Activated CD8-positive, alpha-beta memory T cell treated with anti-CD3 and anti-CD28 coated beads for 36 hours (primary cell): ENCODE results near the gene FBXO31. TPM values are rescaled to one million over a fixed set of nuclear protein-coding genes. Genes with fewer than 3 reads are reported as not detected.

Source experiments
- CTCF ChIA-PET: fragments of 350-600 bp; sonication (Branson Sonifier 250); formaldehyde crosslinking; loops from one replicate; lab custom pipeline; 2021; ENCODE audit warnings: antibody characterized with exemption; lab: Charles Lee
- POLR2A ChIA-PET: fragments of 350-600 bp; sonication (Branson Sonifier 250); formaldehyde crosslinking; loops from one replicate; lab custom pipeline; 2021; ENCODE audit warnings: antibody characterized with exemption; lab: Charles Lee
- total RNA-seq, 2 experiments: library from RNA; stranded (reverse); gene quantifications; one replicate each; pipeline ENCODE4 v1.2.3, GENCODE V29; 2021

Gene FBXO31
- total RNA-seq, 2 experiments from 2014 or later, result 38.5 to 40.3 TPM

DNA sequence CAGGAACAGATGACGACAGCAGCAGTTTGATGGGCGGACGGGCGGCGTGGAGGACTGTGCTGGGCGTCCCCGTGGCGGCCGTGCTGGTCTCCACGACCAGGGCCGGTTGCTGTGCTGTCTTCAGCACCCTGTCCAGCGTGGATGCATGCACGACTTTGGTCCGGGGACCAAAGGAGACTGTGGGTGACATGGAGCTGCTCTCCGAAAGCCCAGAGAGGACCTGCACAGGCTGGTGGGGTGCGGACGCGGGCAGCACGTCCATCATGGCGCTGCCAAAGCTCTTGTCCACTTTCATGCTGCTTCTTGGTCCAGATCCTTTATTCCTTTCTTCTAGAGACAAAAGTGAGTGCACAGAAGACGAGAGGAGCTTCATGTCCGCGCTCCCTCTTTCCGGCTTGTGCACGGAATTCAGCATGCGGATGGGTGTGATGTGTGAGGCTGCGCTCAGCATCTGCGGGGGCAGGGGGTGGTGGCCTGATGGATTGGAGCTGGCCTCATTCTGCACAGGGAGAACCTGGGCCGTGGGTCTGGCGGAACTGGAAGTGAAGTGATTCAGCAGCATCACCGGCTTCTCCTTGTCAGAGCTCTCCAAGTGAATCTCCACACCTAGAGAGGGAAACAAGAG, 28.9 kb upstream of the FBXO31 start:
- ChIA-PET CTCF (interaction anchor here (0.6 to 2.5 kb wide), 2 partner anchors 14 to 224 kb away, joined by 3 to 9 read pairs; no protein-coding TSS in a partner anchor), POLR2A (no interaction called here)

DNA sequence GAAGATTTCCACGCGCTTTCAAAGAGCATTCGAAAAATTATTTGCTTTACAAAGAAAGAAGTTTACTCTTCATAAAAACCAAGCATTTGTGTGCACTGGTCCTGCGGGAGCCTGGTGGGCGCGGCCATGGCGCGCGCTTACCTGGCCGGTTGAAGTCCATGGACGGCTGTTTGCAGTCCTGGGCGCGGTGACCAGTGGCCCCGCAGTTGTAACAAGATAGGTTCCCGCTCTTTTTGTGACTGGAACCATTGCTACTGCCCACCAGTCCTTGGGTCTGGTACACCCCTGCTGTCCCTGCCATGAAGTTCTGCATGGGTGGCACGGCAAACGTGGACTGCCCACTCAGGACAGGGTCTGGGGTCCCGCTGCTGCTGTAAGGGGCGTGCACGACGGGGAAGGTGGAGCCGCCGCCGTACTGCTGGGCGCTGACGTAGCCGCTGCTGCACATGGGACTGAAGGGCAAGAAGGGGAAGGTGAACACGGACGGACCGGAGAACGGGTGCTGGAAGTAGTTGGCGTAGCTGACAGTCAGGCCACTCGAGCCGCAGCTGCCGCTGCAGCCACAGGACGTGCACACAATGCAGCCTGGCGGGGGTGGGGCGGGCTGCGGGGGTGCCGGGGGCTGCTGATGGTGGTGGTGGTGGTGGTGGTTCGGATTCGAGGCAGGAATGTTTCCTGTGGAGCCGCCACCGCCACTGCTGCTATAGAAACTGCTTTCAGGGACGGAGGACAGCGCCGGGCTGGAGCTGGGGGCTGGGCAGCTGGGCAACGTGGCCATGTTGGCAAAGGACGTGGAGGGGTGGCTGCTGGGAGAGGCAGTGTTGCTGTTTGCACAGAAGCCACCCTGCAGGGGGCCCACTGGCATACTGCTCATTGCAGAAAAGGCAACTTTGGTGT, 28.0 kb upstream of the FBXO31 start:
- CTCF ChIA-PET, result interaction anchor here (2.5 kb wide), 1 partner anchor 225 kb away, joined by 9 read pairs; no protein-coding TSS in a partner anchor
- POLR2A ChIA-PET, result no interaction called here

DNA sequence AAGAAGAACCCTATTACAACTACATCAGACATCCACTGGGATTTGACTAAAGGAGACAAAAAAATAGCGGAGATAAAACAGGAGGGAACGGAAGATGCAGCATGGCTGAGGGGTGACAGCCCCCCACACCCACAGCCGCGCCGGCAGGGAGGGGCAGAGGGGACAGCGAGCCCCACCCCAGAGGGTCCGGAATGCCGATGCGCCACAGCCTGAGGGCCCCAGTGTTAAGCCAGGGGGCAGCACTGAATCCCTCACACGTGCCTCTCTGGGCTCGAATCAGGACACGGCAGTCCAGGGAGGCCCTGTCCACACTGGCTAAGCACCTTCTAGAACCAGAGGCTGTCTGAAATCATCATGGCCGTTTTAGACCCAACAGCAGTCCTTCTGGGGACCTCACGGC, 27.4 kb upstream of the FBXO31 start:
- CTCF ChIA-PET, result no interaction called here
- POLR2A ChIA-PET, result no interaction called here

DNA sequence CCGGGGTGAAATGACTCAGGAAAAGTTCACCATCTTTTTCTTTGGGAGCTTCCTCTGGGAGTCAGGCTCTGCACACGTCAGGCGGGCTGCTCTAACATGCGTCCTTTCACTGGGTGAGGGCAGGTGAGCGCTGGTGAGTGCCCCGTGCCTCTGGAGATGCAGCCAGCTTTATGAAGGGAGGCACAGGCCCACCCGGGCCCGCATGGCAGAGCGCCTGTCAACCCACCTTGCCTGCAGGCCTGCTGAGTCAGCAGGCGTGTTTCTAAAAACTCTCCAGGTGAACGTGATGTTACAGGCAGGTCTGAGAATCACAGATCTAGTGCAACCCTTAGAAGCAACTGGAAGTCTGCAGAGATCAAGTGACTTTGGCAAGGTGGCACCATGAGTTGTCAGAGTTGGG, 27.0 kb upstream of the FBXO31 start:
- ChIA-PET CTCF (no interaction called here), POLR2A (no interaction called here)

DNA sequence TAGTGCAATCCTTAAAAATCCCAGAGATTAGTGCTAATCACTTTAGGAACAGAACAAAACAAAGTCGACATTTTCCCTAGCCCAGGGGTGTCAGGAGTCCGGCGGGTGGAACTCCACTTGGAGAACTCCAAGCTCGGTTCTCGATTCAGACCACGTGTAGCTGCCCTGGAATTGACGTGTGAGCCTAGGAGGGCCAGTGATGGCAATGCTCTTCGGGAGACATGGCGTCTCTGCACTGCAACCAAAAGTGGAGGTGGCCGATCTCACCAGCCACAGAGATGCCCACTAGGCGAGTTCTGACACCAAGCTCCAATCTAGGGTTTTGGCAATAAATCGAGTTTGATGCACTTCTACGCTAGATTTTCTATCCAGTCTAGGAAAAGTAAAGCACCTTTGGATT, 26.2 kb upstream of the FBXO31 start:
- CTCF ChIA-PET, result interaction anchor here (0.6 kb wide), 2 partner anchors 240 to 1858 kb away, joined by 3 read pairs; no protein-coding TSS in a partner anchor
- POLR2A ChIA-PET, result no interaction called here

DNA sequence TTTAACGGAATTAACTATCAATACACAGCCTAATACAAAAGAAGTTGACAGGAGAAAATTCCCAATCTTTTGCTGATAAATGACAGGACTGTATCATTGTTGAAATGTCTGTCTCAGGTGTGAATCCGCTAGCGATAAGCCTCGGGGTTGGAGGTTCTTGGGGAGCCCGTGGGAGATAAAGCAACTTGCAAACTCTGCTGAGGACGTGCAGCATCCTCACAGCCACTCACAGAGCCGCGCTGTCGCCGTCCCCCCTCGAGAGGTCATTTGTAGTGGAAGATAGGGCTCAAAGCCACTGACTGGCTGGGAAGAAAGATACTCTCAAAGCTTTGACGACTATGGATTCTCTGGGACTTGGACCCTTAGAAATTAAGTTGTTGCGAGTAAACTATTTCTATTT, 25.6 kb upstream of the FBXO31 start:
- ChIA-PET POLR2A (no interaction called here), CTCF (interaction anchor here (0.6 kb wide), 1 partner anchor 1857 kb away, joined by 3 read pairs; no protein-coding TSS in a partner anchor)

DNA sequence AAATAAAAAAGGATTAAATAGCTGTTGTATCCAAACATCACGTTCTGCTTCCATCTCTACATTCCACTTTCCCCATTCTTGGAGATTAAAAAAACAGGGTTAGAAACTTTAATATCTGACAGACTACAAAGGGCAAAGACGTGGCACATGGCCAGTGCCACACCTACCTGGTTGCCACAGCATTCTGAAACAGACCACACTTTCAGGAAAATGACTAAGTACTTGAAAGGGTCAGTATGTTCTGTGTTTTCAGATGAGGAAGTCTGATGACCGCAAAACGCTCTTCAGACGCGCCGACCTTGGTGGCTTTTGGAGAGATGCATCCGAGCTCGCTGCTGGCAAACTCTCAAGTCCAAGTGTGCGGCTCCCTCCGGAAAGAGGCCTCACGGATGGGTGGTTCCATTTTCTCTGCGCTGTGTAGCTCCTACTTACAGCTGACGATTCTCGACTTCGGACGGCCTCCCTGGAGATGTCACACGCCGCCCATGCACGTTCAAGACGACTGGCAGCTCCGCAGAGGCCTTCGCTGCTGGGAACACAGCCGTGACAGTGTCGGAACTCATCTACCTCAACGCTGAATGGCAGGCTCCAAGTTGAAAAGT, 24.0 kb upstream of the FBXO31 start:
- ChIA-PET CTCF (interaction anchor here (0.6 kb wide), 1 partner anchor 28 kb away, joined by 3 read pairs; no protein-coding TSS in a partner anchor), POLR2A (no interaction called here)

DNA sequence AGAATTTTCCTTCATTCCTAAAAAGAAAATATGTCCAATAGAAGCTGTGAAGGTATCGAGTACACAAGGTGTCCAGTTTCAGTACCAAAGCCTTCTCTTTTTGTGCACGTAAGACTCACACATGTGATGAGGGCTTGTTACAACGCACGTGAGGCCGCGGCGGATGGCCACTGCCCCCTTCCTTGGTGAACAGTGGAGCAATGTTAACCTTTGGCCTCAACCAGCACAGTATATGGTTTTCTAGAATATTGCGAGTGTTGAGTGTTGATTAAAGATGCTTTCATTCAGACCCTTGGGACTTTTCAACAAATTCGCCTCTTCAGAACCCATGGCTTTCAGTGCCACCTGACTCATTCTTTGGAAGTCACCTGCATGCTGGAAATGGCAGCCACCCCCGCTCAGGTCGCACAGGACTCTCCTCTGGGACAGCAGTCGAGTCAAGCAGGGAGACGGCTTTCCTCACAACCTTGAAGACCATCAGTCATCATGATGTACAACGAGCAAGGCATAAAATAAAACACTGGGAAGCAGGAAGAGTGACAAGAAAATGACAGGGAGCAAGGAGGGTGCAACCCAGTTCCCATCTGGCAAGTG, 23.0 kb upstream of the FBXO31 start:
- CTCF ChIA-PET, result no interaction called here
- POLR2A ChIA-PET, result no interaction called here

DNA sequence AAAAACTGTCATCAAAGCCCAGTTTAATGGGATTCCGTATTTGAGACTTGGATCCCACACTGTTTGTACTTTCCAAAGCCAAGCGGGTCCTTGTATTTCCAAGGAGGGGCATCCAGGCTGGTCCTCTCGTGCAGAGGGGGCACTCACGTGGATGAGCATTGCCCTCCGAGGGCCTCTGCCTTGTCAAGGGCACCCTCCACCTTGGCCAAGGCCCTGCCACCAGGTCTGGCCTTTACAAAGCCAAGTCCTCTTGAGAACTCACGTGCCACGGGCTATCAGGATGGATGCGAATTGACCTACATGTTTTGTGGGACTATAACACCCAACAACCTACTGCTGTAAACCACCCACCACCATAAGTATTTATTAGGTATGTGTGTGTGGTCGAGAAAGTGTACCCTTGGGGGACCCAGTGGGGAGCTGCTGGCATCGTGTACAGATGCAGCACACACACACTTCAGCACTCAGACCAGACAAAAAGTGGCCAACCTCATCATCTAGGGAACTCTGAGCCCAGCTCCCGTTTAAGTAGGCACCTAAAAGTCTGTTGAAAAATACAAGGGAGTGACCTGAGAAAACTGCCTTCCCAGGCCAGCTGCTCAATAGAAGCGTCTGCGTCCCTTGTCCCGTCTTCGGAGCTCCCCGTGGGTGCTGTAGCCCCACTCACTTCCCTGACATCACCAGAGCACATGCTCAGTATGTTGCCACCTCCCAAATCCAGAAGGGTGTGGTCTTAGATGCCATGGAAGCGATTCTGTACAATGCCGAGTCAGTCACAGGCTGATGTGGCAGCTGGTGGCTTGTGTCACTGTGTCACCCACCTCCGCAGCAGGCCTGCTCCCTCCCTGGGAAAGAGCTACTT, 21.4 kb upstream of the FBXO31 start:
- ChIA-PET POLR2A (no interaction called here), CTCF (no interaction called here)

DNA sequence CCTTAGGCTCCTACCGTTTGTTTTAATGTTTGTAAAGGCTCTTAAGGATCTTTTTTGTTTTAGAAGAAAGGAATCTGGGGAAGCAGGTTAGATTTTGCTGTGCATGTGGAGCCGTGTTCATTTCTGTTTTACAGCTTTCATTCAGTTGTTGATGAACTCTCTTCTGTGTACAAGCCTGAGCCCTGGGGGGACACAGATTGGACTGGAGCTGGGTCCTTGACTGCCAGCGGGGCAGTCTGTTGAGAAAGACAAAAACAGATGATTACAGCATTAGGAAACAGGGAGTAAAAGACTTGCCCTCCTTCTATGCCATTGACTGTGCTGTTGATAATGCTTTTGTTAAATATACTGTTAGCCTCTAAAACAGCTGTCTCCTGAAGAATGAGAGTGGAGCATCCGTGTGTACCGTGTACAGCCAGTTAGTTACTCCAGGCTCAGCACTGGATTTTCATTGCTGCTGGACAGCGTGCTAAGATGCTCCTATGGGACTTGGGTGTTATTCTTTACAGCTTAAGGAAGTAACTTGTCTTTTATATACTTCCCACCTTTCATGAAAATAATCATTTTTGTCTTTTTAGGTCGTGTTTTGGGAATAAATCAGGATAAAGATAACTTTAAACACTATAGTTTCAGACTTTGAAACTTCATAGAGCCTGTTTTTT, 11.7 kb upstream of the FBXO31 start:
- POLR2A ChIA-PET, result interaction anchor here (0.8 to 1.2 kb wide), 2 partner anchors 11 to 240 kb away, joined by 3 to 5 read pairs; partner anchors contain the start of gene FBXO31
- CTCF ChIA-PET, result interaction anchor here (0.6 to 3.0 kb wide), 5 partner anchors 12 to 839 kb away, joined by 3 to 22 read pairs (median 10); partner anchors contain the start of gene FBXO31

DNA sequence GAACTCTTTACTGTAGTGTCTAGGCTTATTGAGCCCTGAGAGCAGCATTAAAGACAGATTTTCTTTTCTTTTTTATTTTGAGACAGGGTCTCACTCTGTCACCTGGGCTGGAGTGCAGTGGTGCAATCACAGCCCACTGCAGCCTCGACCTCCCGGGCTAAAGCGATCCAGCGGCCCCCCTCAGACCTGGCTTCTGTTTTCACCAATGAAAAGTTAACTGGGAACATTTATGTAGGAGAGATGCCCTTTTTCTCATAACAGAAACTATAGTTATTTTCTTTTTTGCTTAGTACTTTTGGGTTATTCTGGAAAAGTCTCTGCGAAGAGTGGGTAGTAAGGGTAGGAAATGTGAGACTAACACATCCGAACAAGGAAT, 10.1 kb upstream of the FBXO31 start:
- ChIA-PET POLR2A (interaction anchor here (1.1 to 2.1 kb wide), 2 partner anchors 10 to 75 kb away, joined by 3 to 16 read pairs; partner anchors contain the start of gene FBXO31), CTCF (interaction anchor here (0.9 to 3.0 kb wide), 7 partner anchors 10 to 243 kb away, joined by 3 to 22 read pairs (median 5); partner anchors contain the start of gene FBXO31)

DNA sequence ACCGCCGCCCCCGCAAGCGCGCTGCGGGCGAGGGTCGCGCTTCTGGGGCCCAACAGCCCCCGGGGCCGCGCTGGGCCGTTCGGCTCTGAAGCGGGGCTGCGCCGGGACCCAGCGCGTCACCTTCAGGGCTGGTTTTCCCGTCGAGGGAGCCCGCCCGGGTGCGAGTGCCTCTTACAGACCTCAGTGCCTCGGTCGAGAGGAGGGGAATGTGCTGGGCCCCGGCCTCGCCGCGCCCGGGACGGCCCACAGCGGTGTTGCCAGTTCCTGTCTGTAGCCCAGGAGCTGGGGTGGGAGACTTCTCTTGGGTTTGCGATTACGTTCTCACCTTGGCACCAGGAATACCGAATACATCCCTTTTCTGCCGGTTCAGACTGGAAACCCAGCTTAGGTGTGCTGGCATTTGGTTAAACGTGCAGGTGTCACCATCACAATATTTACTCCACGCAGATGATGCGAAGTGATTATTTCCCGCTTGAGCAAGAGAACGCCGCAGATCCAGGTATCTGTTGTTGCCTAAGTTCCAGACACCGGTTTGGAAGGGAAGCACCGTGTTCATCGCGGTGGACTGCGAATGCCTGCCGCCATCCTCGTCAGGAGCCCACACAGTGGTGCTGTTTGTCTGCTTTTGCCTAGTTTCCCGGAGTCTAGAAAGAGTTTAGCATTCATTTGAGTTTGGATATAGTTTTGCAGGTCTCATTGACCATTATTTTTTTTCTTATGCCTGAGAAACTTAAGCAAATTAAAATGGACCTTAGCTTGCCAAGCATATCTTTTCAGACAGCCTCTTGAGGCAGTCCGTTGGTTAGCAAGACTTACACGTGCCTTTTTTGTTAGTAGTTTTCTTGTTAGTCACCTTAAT, 9.5 kb upstream of the FBXO31 start:
- ChIA-PET CTCF (interaction anchor here (0.9 to 3.0 kb wide), 7 partner anchors 10 to 243 kb away, joined by 3 to 22 read pairs (median 5); partner anchors contain the start of gene FBXO31), POLR2A (interaction anchor here (0.5 to 2.1 kb wide), 2 partner anchors 9 to 10 kb away, joined by 3 to 16 read pairs; partner anchors contain the start of gene FBXO31)

DNA sequence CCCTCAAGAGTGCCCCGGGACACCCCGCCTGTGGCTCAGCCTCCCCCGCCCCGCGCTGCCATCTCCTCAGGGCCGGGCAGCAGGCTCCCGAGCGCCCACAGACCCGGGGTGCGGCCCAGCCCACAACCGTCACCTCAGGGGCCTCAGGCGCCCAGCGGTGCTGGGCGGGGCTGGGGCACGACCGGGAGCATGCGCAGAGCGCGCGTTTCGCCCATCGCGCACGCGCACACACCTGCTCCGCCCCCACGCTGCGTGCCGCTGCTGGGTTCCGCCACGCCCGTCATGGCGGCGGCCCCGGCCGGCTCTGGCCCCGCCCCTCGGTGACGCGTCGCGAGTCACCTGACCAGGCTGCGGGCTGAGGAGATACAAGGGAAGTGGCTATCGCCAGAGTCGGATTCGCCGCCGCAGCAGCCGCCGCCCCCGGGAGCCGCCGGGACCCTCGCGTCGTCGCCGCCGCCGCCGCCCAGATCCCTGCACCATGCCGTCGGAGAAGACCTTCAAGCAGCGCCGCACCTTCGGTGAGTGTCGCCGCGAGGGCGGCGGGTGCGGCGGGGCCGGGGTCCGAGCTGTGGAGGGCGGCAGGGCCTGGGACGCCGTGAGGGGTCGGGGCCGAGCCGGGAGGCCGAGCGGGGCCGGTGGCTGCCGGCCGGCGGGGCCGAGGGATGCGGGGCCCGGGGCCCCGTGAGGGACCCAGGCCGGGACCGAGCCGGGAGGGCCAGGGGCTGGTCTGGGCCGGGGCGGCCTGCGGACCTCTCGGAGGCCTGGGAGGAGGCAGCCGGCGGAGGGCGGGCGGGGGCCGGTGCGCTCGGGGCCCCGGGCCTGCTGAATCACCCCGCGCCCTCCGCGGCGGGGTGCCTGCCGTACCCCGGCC, 8.6 kb upstream of the FBXO31 start, which contains the start of gene MAP1LC3B:
MAP1LC3B (plus strand) TSS at position 387 of the 871 bp plus-strand sequence; CDS start at position 479, 92 bp downstream.
- POLR2A ChIA-PET, result interaction anchor here (0.5 to 2.1 kb wide), 2 partner anchors 9 to 10 kb away, joined by 3 to 16 read pairs; partner anchors contain the start of gene FBXO31
- CTCF ChIA-PET, result interaction anchor here (1.0 to 3.0 kb wide), 3 partner anchors 11 to 244 kb away, joined by 3 to 22 read pairs (median 5); no protein-coding TSS in a partner anchor

DNA sequence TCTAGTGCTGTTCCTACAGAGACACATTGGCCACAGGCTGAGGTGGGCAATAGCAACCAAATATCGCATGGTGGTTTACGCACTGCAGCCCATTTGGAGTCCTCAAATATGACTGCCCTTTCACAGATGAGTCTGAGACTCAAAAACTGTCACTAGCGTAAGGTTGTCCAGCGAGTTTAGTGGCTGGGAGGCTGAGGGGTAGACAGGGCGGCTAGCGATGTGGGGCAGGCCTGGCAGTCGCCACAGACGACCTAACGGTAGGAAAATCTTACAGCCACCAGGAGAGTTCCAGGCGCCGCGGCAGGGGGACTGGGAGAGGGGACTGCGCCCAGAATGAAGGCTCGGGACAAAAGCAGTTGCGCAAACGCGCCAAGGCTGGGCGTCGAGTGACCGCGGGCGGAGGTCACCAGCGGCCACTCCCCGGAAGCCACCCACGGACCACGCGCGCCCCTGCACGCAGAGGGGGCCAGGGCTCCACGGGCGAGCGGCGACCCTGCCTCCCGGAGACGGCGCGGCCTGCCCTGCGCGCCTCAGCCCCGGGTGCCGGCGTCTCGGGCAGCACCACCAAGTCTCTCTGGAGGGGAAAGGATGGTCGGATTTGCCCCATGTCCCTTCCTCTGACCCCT, 7.9 kb upstream of the FBXO31 start:
- ChIA-PET POLR2A (no interaction called here), CTCF (interaction anchor here (1.0 kb wide), 1 partner anchor 245 kb away, joined by 3 read pairs; no protein-coding TSS in a partner anchor)
